GM19328 (cell line): ENCODE data around the gene GNAT3.

Source experiments
- ATAC-seq: cut with Tn5 transposase; IDR thresholded peaks from one replicate; pipeline ENCODE4 v1.9.1; 2021; ENCODE audit warnings: mild to moderate bottlenecking, moderate library complexity; ENCODE audit not compliant: unreplicated experiment

GNAT3 gene

GRCh38 chr7:80511964-80512363 is at the start of gene GNAT3:
Gene GNAT3, minus strand, starts transcription at chr7:80512064. Its CDS starts 138 bp downstream, at chr7:80511926.
- no peak for ATAC-seq

DNA sequence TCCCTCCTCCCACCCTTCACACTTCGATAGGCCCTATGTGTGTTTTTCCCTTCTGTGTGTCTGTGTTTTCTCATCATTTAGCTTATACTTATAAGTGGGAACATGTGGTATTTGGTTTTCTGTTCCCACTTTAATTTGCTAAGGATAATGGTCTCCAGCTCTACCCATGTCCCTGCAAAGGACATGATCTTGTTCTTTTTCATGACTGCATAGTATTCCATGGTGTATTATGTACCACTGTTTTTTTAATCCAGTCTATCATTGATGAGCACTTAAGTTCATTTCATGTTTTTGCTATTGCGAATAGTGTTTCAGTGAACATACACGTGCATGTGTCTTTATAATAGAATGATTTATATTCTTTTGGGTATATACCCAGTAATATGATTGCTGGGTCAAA is 46.3 kb upstream of the GNAT3 start:
- no peak for ATAC-seq

DNA sequence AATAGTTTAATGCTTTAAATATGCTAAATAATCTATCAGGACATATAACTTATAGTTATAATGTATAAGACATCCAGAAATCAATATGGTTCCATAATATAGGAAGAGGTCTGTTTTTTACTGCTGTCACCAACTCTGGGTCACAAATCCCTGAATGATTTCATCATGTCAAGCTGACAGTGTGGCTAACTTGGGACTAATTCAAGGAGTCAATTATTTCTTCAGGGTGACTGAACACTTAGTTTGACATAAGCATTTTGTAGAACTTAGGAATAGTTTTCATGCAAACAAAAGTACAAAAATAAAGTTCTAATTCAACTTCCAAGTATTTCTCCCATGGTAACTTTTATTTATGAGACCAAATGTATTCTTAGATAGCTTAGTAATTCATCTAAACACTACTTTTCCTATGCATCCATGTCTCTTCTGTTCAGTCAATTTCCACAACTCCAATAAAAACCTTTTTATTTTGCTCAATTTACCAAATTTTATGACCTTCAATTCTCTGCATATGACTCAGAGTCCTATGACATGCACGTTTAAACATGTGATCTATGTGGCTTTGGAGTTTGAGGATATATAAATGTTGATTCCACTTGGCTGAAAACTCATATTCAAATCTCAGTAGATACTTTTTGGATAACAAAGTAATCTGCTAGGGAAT is 40.3 kb upstream of the GNAT3 start:
- no peak for ATAC-seq

- no peak for ATAC-seq
These were observed 38.1 kb upstream of the GNAT3 start for GRCh38 chr7:80550005-80550404.

DNA sequence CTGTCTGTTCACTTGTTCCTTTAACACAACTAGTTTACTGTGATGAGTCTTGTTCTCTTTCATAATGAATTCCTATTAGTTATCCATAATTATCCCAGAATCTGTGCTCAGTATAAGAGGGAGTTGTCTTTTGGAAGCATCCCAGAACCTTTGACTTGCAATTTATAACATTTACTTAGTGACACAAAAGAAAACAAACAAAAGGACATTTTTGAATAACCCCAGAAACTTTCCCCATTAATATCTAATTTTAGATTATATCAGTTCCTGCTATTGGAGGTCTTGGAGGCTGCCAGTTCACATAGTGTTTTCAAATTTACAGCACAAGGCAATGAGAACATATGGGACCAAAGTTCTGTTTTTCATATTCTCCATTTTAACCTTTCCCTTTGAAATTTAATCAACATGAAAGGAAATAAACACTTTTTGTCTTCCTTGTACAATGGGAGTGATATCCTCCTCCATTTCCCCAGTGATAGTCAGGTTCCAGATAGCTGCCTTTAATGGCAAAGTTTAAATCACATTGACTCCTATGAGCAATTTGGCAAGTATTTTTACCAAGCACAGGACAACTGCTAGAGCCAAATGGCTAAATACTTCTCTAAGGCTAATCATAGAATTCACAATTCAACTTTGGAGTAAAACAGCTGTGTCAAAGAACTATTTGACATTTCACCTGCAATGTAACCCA is 37.1 kb upstream of the GNAT3 start:
- no peak for ATAC-seq

DNA sequence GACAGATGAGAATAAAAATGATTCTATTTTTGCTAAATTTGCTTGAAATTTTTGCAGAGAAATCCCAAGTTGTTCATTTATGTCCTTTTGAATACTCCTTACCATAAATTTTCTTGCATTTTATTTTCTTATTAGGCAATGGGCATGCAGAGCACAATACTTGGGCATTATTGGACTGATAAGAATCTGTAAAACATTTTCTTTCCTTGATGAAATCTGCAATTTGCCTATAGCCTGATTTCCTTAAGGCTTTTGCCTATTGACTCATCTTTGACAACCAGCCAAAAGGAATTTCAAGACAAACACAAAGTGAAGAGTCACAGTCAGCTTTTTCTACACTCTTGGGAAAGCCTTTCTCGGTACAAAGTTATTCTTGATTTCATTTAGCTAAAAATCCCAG is 30.5 kb upstream of the GNAT3 start:
- no peak for ATAC-seq

DNA sequence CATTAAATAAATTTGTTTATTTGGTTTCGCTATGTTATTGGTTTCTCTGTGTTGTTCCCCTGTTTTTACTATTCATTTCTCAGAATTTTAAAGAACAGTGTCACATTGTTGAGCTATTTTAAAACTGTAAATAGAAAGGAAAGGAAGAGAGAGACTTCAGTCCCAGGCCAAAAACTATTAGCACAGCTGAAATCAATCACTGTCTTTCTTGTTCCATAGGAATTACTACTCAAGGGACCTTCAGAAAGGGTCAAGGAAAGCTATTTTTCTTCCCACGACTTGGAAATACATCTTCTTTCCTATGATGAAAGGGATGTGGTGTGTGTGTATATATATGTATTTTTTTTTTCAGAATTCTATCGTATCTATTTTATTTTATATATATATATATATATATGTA is 29.0 kb upstream of the GNAT3 start:
- no peak for ATAC-seq

- ATAC-seq, result no peak
These were observed 25.2 kb upstream of the GNAT3 start for GRCh38 chr7:80537091-80537490.

DNA sequence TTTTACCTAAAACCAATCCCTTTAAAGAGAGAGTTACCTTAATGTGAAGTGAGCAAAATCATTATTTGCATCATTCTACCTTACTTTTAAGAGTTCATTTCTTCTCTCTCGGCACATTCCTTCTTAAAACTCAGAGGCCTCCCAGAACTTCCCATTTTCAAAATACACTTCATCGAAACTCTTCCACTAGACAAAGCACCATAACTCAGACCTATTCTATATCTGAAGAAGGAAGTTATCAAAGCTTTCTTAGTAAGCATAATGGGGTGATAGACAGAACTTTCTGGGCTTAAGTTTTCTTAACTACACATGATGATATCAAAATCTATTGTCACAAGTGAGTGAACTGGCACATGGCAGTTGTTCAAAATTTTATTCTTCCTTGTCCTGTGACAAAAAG is 24.6 kb upstream of the GNAT3 start:
- no peak for ATAC-seq

DNA sequence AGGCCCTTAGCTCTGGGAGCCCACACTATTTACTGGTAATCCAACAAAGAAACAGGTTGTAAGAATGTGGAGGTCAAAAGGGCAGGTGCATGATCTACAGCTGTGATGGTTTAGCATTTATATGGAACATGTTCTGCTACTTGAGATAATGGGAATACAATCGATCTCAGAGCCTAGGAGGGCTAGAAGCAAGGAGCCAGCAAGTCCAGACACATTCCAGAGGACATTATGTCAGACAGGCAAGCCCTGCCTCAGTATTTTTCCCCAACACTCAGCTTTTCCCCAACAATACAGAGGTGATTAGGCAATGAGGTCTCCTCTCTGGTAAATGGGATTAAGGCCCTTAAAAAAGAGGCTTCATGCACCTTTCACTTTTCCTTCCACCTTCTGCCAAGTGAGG is 21.4 kb upstream of the GNAT3 start:
- no peak for ATAC-seq

DNA sequence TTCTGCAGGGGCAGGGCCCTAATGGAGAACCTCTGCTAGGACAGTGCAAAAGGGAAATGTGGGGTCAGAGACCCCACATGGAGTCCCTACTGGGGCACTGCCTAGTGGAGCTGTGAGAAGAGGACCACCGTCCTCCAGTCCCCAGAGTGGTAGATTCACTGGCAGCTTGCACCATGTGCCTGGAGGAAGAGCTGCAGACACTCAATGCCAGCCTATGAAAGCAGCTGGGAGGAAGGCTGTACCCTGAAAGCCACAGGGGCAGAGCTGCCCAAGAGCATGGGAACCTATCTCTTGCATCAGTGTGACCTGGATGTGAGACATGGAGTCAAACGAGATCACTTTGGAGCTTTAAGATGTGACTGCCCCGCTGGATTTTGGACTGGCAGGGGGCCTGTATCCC is 20.3 kb upstream of the GNAT3 start:
- no peak for ATAC-seq

DNA sequence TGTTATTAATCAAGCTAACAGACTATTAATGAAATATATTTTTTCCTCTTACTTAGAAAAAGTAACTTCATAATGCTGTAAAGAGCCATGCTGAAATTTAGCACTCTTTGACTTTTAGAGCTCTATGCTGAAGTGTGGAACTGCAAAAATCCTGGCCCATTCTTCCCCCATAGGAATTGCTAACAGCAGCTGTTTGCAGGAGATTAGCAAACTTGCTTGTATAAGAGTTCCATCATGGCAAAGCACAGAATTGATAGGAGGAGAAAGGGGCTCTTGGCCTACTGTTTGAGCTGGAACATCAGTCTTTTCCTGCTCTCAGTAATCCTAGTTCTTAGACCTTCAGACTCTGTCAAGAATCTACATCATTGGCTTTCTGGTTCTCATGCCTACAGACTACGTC is 18.3 kb upstream of the GNAT3 start:
- no peak for ATAC-seq

DNA sequence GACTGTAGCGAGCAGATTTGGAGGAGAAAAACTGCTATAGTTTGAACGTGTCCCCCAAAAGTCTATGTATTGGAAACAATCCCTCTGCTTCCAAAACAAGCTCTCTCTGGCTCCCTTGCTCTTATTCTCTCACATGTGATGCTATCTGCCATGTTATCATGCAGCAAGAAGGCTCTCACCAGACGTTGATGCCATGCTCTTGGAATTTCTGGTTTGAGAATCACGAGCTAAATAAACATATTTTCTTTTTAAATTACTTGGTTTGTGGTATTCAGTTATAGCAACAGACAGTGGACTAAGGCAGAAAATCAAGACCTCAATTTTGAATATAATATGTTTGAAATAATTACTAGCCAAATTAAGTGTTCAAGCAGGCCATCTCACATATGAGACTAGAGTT is 17.5 kb upstream of the GNAT3 start:
- ATAC-seq, result no peak

DNA sequence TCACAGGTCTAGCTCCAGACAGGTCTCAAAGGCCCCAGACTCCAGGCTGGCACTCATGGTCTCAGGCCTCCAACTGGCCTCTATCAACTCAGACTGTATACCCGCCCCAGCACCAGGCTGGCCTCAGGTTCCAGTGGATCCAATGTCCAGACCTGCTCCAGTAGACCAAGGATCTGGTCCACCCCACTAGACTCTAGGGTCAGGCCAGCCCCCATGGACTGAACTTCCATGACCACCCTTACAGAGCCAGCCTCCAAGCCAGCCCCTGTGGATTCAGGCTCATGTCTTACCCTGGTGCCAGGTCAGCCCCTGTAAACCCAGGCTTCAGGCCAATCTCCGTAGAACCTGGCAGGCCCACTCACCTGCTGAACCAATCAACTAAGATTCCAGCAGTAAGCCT is 16.8 kb upstream of the GNAT3 start:
- no peak for ATAC-seq

DNA sequence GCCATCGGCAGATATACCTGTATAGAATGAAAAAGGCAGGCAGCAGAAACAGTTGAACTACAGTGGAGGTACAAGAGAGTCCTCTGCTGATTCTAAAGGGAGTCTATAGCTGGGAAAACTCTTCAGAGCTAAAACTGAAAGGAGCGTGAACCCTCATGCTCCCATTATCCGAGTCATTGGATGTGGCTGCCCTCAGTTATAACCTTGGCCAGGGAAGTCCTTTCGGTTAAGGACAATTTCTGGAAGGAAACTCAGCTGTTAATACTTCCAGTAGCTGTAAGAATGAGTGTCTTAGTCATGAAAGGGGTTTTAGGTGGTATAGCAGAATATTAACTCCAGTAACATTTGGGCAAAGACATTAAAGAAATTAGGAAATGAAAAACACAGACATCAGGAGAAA is 14.6 kb upstream of the GNAT3 start:
- no peak for ATAC-seq

- no peak for ATAC-seq
These were observed 12.8 kb upstream of the GNAT3 start for GRCh38 chr7:80524693-80525092.

GRCh38 chr7:80521809-80522208 is 9.9 kb upstream of the GNAT3 start:
- no peak for ATAC-seq

DNA sequence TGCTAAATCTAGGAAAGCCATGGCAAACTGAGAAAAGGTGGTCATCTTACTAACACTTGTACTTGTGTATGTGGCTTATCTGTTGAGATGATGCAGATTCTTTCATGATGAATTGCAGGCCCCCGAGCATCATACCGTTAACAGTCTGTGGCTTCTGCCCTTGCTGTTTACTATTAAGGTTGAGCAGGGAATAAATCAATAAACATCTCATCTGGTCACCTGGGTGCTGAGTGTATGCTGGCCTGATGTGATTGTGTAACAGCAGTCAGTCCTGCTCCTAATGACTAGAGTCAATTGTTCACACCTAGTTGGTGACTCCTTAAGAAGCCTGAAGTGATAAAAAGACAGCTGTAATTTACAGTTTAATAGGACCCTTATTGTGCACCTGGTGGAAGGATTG is 8.3 kb upstream of the GNAT3 start:
- no peak for ATAC-seq

DNA sequence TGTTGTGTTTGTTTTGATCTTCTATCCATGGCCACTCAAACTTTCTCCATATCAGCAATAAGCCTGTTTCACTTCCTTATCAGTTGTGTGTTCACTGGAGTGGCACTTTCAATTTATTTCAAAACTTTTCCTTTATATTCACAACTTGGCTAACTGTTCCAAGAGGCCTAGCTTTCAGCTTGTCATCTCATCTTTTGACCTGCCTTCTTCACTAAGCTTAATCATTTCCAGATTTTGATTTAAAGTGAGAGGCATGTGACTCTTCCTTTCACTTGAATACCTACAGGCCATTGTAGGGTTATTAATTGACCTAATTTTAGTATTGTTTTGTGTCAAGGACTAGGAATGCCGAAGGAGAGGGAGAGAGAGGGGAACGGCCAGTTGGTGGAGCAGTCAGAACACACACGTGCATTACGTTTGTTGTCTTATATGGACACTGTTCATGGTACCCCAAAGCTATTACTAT is 5.5 kb upstream of the GNAT3 start:
- ATAC-seq, result no peak

GRCh38 chr7:80515298-80515697 is 3.4 kb upstream of the GNAT3 start:
- ATAC-seq, result no peak

GRCh38 chr7:80510021-80510420 is 1.8 kb downstream of the GNAT3 start:
- no peak for ATAC-seq

DNA sequence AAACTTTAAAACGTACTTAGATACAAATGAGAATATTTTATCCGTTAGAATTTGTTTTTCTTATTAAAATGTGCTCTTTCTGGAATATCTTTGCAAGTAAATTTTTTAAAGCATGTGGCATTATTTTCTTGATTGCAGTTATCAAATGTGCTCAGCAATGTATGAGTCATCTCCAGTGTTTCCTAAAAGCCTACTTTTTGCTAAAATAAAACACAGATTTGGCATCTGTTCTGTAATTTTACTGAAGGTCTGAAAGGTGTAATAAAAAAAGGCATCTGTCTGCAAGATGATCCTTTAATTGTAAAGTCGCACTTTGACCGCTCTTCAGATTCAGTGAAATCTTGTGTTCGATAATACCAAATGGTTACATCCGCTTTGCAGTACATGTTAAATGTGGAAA is 3.4 kb downstream of the GNAT3 start:
- ATAC-seq, result no peak
